ENCODE measurements around the gene ZBTB42.
A peak's percentile ranks its signal among the peaks of the same experiment; 100 is the strongest.

The ZBTB42 gene

DNA sequence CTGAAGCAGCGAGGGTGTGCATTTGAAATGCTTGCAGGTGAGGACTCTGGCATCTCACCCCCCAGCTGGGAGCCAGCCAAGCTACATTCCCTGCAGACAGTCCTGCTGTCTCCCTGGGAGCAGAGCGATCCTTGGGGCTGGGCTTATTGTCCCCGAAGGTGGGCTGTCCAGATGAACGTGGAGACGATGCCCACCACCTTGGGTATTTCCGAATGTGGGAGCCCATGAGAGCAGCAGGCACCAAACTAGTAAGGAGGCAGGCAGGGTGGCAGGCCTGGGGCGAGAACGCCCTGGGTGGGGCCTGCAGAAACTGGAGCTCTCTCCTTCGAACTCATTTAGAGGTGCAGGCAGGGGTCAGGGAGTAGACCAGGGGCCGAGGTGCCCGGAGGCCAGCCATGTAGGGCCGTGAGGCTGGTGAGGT lies 18.5 kb downstream of the ZBTB42 start:
- Histone ChIP-seq H3K4me1 (ENCODE audit: control insufficient read depth, insufficient read depth, low read length, poor library complexity, severe bottlenecking) (peaks cover 11% of the 10 kb centered on the region), H3K9me3 (ENCODE audit: control insufficient read depth, low read length) (peaks cover 3% of the 10 kb centered on the region), H3K4me3 (ENCODE audit: extremely low read depth, insufficient read depth, low read length, poor library complexity, severe bottlenecking) (no peak overlapping the region), H3K36me3 (ENCODE audit: control insufficient read depth, insufficient read depth, low read length) (no peaks in the 10 kb centered on the region), H3K27ac (ENCODE audit: low read depth, low read length, severe bottlenecking) (no peak overlapping the region)
- 94 to 95% methylated on average over 11 to 12 of the region's 12 CpGs for WGBS, 2 experiments (ENCODE audit: insufficient coverage in 2 of 2)

DNA sequence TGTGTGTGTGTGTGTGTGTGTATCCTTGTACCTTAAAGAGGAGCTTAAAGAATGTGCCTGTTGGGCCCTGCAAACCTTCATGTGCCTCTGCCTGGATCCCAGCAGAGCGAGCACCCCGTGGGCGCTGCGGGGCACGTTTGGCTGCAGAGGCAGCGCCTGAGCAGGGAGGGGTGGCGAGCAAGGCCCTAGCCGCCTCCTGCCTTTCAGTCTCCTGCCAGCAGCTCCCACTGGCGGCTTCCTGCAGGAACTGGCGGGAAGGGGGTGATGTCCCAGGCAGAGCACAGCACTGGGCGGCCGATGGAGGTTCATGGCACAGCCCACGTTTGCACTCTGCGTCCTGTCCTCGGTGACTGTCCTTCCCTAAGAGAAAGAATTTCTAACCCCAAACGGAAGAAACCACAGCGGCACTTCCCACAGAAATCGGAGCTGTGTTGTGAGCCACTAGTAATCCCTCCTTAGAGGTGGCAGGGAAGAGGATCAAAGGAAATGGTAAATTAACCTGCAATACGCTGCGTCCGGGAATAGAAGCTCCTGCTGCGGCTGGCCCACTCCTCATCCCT lies 19.8 kb downstream of the ZBTB42 start:
- peaks cover 7% of the 10 kb centered on the region for H3K9me3 ChIP-seq (ENCODE audit: control insufficient read depth, low read length)
- WGBS, 2 experiments (ENCODE audit: insufficient coverage in 2 of 2), result 43 to 52% methylated on average over 10 to 18 of the region's 22 CpGs
- no peak overlapping the region for H3K27ac ChIP-seq (ENCODE audit: low read depth, low read length, severe bottlenecking)
- no peak overlapping the region for H3K4me3 ChIP-seq (ENCODE audit: extremely low read depth, insufficient read depth, low read length, poor library complexity, severe bottlenecking)
- no peaks in the 10 kb centered on the region for H3K36me3 ChIP-seq (ENCODE audit: control insufficient read depth, insufficient read depth, low read length)
- peaks cover 11% of the 10 kb centered on the region for H3K4me1 ChIP-seq (ENCODE audit: control insufficient read depth, insufficient read depth, low read length, poor library complexity, severe bottlenecking)

DNA sequence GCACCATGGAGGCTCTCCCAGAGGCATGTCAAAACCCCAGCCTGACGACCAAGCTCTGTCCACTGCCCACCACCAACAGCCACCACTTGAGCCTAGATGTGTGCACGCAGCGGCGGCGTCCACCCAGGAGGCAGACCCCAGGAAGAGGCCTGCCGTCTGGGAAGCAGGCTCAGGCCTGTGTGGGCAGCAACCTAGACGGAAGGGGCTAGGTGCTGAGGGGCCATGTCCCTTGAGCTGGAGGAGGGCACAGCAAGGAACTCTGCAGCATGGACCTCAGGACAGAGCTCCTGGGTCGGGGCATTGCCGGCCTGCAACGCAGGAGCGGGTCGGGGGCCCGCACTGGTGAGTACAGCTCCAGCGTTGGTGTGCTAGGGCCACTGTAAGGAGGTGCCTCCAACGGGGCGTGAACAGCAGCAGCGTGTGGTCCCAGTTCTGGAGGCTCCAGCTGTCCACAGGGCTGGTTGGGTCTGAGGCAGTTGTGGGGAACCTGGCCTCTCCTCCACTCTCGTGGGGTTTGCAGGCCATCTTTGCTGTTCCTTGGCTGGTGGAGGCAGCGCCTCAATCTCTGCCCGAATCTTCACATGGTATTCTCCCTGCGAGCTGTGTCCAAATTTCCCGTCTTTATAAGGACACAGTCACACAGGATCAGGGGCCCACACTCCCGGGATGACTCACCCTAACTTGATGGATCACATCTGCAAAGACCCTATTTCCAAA lies 20.5 kb downstream of the ZBTB42 start:
- 87 to 92% methylated on average over 22 to 23 of the region's 23 CpGs for WGBS, 2 experiments (ENCODE audit: insufficient coverage in 2 of 2)

DNA sequence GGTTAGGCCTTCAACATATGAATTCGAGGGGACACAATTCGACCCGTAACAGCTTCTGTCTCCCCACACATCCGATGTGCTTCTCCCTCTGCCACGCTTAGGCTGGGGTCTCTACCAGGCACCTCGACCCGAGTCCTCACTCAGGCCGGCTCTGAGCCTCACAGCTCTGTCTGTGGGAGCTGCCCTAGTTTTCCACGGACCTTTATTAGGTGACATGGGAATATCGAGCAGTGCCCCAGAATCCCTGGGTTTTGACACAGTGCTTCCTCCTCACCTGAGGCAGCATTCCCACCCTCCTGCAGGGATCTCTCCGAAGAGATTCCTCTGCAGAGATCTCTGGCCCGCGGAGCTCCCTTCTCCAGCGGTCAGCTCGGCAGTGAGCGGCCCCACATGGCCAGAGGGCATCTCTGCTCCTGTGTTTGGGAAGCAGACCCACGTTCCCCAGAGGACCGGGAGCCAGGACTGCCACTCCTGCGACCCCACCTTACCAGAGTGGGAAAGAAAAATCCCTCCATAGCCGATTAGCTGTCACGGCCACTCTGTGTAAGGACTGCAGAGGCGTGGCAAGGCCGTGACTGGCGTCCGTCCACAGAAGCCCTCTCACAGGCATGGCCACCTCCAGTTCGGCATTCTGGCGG lies 21.2 kb downstream of the ZBTB42 start:
- H3K36me3 ChIP-seq (ENCODE audit: control insufficient read depth, insufficient read depth, low read length), result no peaks in the 10 kb centered on the region
- H3K4me3 ChIP-seq (ENCODE audit: extremely low read depth, insufficient read depth, low read length, poor library complexity, severe bottlenecking), result no peak overlapping the region
- peaks cover 7% of the 10 kb centered on the region for H3K9me3 ChIP-seq (ENCODE audit: control insufficient read depth, low read length)
- WGBS, 2 experiments (ENCODE audit: insufficient coverage in 2 of 2), result 92% methylated on average over 21 to 27 of the region's 27 CpGs
- H3K27ac ChIP-seq (ENCODE audit: low read depth, low read length, severe bottlenecking), result no peak overlapping the region
- peaks cover 7% of the 10 kb centered on the region for H3K4me1 ChIP-seq (ENCODE audit: control insufficient read depth, insufficient read depth, low read length, poor library complexity, severe bottlenecking)

More for the DNA sequence above, 20.5 kb downstream of the ZBTB42 start:
- Histone ChIP-seq H3K4me1 (ENCODE audit: control insufficient read depth, insufficient read depth, low read length, poor library complexity, severe bottlenecking) (peaks cover 11% of the 10 kb centered on the region), H3K27ac (ENCODE audit: low read depth, low read length, severe bottlenecking) (no peak overlapping the region), H3K36me3 (ENCODE audit: control insufficient read depth, insufficient read depth, low read length) (no peaks in the 10 kb centered on the region), H3K9me3 (ENCODE audit: control insufficient read depth, low read length) (peaks cover 7% of the 10 kb centered on the region), H3K4me3 (ENCODE audit: extremely low read depth, insufficient read depth, low read length, poor library complexity, severe bottlenecking) (no peak overlapping the region)

DNA sequence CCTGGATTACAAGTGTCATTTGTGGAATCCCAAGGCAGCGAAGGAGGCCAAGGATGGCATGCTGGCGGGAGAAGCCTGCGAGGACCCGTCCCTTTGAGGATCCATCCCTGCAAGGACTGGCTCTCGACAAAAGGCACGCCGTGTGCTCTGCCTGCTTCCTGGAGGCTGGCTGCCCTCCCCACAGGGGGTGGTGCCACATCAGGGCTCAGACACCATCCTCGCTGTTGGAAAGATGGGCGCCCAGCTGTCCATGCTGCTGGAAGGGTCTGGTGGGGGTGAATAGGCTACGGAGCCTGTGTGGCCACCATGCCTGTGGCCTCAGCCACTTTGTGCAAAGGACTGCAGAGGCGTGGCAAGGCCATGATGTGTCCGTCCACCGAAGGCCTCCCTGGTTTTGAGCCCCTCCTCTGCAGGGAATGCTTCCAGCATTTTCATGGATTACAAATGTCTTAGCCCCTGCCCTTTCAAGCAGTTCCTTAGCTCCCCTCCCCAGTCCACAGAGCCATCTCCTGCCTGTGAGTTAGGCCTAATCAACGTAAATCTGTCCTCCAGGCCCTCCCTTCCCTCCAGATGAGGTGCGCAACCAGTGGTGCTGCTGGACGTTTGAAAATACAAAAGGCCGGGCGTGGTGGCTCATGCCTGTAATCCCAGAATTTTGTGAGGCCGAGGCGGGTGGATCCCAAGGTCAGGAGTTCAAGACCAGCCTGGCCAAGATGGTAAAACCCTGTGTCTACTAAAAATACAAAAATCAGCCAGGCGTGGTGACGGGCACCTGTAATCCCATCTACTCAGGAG lies 22.1 kb downstream of the ZBTB42 start:
- H3K27ac ChIP-seq (ENCODE audit: low read depth, low read length, severe bottlenecking), result no peak overlapping the region
- H3K4me3 ChIP-seq (ENCODE audit: extremely low read depth, insufficient read depth, low read length, poor library complexity, severe bottlenecking), result no peak overlapping the region
- H3K4me1 ChIP-seq (ENCODE audit: control insufficient read depth, insufficient read depth, low read length, poor library complexity, severe bottlenecking), result peaks cover 7% of the 10 kb centered on the region
- peaks cover 7% of the 10 kb centered on the region for H3K9me3 ChIP-seq (ENCODE audit: control insufficient read depth, low read length)
- H3K36me3 ChIP-seq (ENCODE audit: control insufficient read depth, insufficient read depth, low read length), result no peaks in the 10 kb centered on the region
- WGBS, 2 experiments (ENCODE audit: insufficient coverage in 2 of 2), result 88 to 90% methylated on average over 20 to 21 of the region's 22 CpGs

DNA sequence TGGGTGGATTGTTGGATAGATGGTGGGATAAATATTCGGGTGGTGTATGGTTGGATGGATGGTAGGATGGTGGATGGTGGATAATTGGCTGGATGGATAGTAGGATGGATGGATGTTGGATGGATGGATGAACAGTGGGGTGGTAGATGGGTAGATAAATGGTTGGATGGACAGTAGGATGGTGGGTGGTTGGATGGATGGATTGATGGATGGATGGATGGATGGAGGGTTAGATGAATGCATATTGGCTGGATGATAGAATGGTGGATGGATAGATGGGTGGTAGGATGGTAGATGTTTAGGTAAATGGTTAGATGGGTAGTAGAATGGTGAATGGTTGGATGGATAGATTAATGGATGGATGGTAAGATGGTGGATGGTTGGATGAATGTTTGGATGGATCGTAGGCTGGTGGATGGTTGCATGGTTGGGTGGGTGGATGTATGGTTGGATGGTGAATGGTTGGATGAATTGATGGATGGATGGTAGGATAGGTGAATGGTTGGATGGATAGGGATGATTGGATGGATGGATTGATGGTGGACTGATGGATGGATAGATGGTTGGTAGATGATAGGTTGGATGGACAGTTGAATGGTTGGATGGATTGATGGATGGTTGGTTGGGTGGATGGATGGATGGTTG lies 23.6 kb downstream of the ZBTB42 start:
- WGBS, 2 experiments (ENCODE audit: insufficient coverage in 2 of 2), result 93 to 96% methylated on average over 2 of the region's 2 CpGs

DNA sequence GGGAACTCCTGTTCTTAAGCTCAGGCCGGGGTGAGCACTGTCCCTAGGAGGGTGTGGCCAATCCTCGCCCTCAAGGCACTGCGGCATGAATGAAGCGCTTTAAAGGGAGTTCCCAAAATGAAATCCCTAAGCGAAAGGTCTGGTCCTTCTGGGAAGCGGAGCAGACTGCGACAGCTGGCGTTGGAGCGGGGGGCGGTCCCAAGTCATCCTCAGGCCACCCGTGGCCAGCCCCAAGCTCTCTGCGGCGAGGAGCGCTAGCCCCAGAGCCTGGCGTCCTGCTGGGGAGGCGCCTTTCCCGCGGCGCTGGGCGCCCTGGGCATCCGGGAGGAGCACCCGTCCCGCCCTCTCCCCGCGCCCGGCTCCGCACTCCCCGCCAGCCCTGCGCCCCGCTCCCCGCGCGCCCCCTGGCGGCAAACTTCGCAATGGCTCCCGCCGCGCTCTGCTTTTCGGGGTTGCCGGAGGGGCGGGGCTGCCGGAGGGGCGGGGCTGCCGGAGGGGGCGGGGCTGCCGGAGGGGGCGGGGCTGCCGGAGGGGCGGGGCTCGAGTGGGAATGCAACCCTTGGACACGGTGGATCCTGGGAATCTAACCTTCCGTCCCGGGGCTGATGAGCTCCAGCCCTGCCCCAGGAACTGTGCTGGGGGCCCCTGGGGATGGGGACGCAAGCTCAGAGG lies 25.4 kb downstream of the ZBTB42 start:
- Histone ChIP-seq H3K4me3 (ENCODE audit: extremely low read depth, insufficient read depth, low read length, poor library complexity, severe bottlenecking) (peak overlapping the region; percentile 48), H3K36me3 (ENCODE audit: control insufficient read depth, insufficient read depth, low read length) (no peaks in the 10 kb centered on the region), H3K4me1 (ENCODE audit: control insufficient read depth, insufficient read depth, low read length, poor library complexity, severe bottlenecking) (peaks cover 4% of the 10 kb centered on the region), H3K27ac (ENCODE audit: low read depth, low read length, severe bottlenecking) (no peak overlapping the region), H3K9me3 (ENCODE audit: control insufficient read depth, low read length) (peaks cover 7% of the 10 kb centered on the region)
- 0% methylated on average over 23 to 27 of the region's 54 CpGs for WGBS, 2 experiments (ENCODE audit: insufficient coverage in 2 of 2)

More for the DNA sequence above, 23.6 kb downstream of the ZBTB42 start:
- Histone ChIP-seq H3K4me1 (ENCODE audit: control insufficient read depth, insufficient read depth, low read length, poor library complexity, severe bottlenecking) (peaks cover 7% of the 10 kb centered on the region), H3K27ac (ENCODE audit: low read depth, low read length, severe bottlenecking) (no peak overlapping the region), H3K9me3 (ENCODE audit: control insufficient read depth, low read length) (peaks cover 7% of the 10 kb centered on the region), H3K36me3 (ENCODE audit: control insufficient read depth, insufficient read depth, low read length) (no peaks in the 10 kb centered on the region), H3K4me3 (ENCODE audit: extremely low read depth, insufficient read depth, low read length, poor library complexity, severe bottlenecking) (no peak overlapping the region)

DNA sequence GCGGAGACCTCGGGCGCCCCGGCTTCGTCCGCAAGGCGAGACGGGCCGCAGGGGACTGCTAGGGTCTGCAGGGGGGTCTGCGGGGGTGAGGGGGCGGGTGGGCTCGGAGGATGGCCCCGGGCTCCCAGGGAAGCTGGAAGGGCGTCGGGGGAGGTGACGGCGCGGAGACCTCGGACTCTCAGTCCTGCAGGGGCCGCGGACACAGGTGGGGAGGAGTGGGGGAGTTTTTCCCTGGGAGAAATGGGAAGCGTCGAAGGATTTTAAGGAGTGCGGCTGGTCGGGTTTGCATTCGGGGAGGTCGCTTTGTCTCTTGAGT lies 25.9 kb downstream of the ZBTB42 start:
- H3K4me1 ChIP-seq (ENCODE audit: control insufficient read depth, insufficient read depth, low read length, poor library complexity, severe bottlenecking), result no peaks in the 10 kb centered on the region
- peaks cover 7% of the 10 kb centered on the region for H3K9me3 ChIP-seq (ENCODE audit: control insufficient read depth, low read length)
- H3K27ac ChIP-seq (ENCODE audit: low read depth, low read length, severe bottlenecking), result no peak overlapping the region
- peak overlapping the region; percentile 48 for H3K4me3 ChIP-seq (ENCODE audit: extremely low read depth, insufficient read depth, low read length, poor library complexity, severe bottlenecking)
- WGBS, 2 experiments (ENCODE audit: insufficient coverage in 2 of 2), result 0 to 4% methylated on average over 13 to 20 of the region's 27 CpGs
- H3K36me3 ChIP-seq (ENCODE audit: control insufficient read depth, insufficient read depth, low read length), result no peaks in the 10 kb centered on the region

DNA sequence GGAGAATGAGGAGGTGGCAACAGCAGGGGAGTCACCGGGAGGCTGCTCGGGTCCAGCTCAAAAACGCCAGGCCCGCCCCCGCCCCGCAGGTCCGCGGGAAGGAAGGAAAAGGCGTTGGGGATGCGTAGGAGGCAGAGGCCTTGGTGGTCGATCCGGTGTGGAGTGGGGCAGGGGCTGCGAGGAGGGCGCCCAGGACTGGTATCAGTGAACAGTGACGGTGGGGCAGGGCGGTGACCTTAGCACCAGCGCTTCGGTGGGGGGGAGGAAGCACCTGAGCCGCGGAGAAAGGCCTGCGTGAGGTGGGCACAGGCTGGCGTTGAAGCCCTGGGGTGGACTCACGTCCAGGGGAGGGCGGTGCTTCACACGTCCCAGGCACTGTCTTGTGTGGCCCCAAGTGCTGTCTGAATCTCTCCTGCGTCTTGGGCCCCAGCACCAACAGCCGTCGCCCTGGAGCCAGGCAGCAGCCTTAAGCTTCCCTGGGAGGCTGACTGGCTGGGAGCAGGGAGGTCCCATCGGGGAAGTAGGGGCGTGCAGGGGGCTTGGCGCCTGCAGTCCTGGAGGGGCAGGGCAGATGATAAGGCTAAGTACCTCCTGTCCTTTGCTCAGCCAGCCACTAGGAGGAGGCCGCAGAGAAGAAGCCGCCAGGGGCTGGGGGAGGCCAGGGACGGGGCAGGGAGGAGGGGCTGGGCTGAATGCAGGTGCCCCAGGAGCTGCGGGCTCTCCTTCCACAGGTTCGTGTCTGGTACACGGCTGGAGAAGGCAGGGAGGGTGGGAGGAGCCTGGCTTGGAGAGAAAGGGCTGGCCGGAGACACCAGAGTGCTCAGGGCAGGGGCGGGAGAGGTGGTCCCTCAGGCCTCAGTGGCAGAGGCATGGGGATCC lies 26.5 kb downstream of the ZBTB42 start:
- peaks cover 7% of the 10 kb centered on the region for H3K9me3 ChIP-seq (ENCODE audit: control insufficient read depth, low read length)
- 4 to 6% methylated on average over 34 to 39 of the region's 39 CpGs for WGBS, 2 experiments (ENCODE audit: insufficient coverage in 2 of 2)
- peak overlapping the region; percentile 48 for H3K4me3 ChIP-seq (ENCODE audit: extremely low read depth, insufficient read depth, low read length, poor library complexity, severe bottlenecking)
- H3K4me1 ChIP-seq (ENCODE audit: control insufficient read depth, insufficient read depth, low read length, poor library complexity, severe bottlenecking), result no peaks in the 10 kb centered on the region
- H3K27ac ChIP-seq (ENCODE audit: low read depth, low read length, severe bottlenecking), result peak overlapping the region; percentile 6
- H3K36me3 ChIP-seq (ENCODE audit: control insufficient read depth, insufficient read depth, low read length), result no peaks in the 10 kb centered on the region

Measured in mesodermal cell (in vitro differentiated cells).